ENCODE data around the gene RACK1.

Gene RACK1

DNA sequence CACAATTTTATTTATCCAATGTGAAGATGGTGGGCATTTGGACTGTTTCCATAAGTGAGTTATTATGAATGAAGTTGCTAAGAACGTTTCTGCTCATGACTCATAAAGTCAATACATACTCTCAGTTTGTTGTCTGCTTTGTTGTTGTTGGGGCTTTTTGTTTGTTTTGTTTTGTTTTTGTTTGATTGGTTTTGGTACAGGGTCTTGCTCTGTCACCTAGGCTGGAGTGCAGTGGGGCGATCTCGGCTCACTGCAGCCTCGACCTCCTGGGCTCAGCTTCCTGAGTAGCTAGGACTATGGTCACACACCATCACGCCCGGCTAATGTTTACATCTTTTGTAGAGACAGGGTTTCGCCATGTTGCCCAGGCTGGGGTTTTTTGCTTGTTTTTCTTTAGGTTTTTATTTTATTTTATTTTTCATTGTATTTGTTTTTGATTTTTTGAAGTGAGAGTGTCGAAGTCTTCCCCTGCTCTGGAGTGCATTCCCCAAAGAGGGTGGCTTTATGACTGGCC is 56.7 kb downstream of the RACK1 start:
- H3K27me3 ChIP-seq (ENCODE audit: insufficient read depth, low read depth): no peaks in the 10 kb centered on the region
- H3K4me3 ChIP-seq (IDR thresholded peaks at IDR 0.05; ENCODE audit: insufficient read depth, low read depth, low read length): no peak overlapping the region
- TF ChIP-seq, protein P1, sequence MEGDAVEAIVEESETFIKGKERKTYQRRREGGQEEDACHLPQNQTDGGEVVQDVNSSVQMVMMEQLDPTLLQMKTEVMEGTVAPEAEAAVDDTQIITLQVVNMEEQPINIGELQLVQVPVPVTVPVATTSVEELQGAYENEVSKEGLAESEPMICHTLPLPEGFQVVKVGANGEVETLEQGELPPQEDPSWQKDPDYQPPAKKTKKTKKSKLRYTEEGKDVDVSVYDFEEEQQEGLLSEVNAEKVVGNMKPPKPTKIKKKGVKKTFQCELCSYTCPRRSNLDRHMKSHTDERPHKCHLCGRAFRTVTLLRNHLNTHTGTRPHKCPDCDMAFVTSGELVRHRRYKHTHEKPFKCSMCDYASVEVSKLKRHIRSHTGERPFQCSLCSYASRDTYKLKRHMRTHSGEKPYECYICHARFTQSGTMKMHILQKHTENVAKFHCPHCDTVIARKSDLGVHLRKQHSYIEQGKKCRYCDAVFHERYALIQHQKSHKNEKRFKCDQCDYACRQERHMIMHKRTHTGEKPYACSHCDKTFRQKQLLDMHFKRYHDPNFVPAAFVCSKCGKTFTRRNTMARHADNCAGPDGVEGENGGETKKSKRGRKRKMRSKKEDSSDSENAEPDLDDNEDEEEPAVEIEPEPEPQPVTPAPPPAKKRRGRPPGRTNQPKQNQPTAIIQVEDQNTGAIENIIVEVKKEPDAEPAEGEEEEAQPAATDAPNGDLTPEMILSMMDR (conservative IDR thresholded peaks at IDR 0.05; ENCODE audit: low read depth, low read length): no peak
- H3K4me2 ChIP-seq: peak overlapping the region; percentile 40
- H2AFZ ChIP-seq (ENCODE audit: low read depth): peak overlapping the region; percentile 60; the same call in 1 of the 2 replicates
- peak overlapping the region; percentile 57 for H3K27ac ChIP-seq
- H3K9ac ChIP-seq: peak overlapping the region; percentile 52; the same call in 1 of the 2 replicates
- H3K36me3 ChIP-seq (ENCODE audit: insufficient read depth): no peaks in the 10 kb centered on the region
- H3K79me2 ChIP-seq (ENCODE audit: insufficient read depth, low read depth): no peaks in the 10 kb centered on the region
- no peaks in the 10 kb centered on the region for H4K20me1 ChIP-seq (ENCODE audit: insufficient read depth)
- H3K4me1 ChIP-seq (ENCODE audit: low read depth, poor library complexity, severe bottlenecking): peaks cover 14% of the 10 kb centered on the region
